Stimulated activated CD4-positive, alpha-beta T cell treated with anti-CD3 and anti-CD28 coated beads, TNF-alpha, amount 100 ng/mL, for 48 hours (primary cell): ENCODE results near the gene PRTG.
A peak's percentile ranks its signal among the peaks of the same experiment; 100 is the strongest.
"Not testable (repeated sequence)": the region's sequence is repeated elsewhere in the genome, so short reads cannot be mapped to it uniquely, and the experiment has no call there.

Experiments used
- DNase-seq, 3 donors: peaks; one replicate each; pipeline ENCODE4 v3.0.0-alpha.2; 2020; ENCODE audit warnings: low read depth in 3 of 3

Gene PRTG, protein sequence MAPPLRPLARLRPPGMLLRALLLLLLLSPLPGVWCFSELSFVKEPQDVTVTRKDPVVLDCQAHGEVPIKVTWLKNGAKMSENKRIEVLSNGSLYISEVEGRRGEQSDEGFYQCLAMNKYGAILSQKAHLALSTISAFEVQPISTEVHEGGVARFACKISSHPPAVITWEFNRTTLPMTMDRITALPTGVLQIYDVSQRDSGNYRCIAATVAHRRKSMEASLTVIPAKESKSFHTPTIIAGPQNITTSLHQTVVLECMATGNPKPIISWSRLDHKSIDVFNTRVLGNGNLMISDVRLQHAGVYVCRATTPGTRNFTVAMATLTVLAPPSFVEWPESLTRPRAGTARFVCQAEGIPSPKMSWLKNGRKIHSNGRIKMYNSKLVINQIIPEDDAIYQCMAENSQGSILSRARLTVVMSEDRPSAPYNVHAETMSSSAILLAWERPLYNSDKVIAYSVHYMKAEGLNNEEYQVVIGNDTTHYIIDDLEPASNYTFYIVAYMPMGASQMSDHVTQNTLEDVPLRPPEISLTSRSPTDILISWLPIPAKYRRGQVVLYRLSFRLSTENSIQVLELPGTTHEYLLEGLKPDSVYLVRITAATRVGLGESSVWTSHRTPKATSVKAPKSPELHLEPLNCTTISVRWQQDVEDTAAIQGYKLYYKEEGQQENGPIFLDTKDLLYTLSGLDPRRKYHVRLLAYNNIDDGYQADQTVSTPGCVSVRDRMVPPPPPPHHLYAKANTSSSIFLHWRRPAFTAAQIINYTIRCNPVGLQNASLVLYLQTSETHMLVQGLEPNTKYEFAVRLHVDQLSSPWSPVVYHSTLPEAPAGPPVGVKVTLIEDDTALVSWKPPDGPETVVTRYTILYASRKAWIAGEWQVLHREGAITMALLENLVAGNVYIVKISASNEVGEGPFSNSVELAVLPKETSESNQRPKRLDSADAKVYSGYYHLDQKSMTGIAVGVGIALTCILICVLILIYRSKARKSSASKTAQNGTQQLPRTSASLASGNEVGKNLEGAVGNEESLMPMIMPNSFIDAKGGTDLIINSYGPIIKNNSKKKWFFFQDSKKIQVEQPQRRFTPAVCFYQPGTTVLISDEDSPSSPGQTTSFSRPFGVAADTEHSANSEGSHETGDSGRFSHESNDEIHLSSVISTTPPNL

DNA sequence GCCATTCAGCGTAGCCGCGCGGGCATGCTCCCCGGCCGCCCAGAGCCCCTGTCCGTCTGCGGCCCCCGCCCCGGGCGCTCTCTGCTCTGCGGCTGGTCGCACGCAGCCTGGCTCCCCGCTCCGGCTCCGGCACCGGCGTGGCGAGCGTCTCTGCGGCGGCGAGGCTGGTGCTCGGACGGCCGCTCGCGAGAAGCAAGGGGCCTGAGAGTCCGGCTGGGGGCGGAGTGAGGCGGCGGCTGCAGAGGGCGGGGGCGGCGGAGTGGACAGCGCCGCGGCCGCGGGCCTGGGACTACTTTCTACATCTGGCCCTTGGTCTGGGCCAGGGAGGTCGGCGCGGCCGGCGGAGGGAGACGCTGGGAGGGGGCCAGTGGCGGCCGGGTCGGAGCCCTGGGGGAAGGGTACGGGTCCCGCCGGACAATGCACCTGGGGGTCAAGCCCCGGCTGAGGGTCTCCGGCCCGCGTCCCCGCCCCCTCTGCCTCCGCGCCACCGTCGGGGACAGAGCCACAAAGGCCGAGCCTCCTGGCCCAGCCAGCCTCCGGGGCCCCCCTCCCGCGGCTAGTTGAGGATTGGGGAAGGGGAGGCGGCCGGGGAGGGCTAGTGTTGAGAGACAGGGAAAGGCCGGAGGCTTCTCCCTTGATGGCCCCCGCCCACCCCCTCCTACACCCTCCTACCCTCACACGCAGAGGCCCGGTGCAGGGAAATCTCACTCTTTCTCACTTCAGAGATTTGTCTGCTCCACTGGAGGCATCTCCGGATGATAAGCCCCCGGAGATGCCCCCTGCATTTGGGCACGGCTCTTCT is at the start of gene PRTG:
PRTG (minus strand) TSS at position 226 of the 802 bp plus-strand sequence; CDS start at position 5, 221 bp downstream.
- DNase-seq: no peak

DNA sequence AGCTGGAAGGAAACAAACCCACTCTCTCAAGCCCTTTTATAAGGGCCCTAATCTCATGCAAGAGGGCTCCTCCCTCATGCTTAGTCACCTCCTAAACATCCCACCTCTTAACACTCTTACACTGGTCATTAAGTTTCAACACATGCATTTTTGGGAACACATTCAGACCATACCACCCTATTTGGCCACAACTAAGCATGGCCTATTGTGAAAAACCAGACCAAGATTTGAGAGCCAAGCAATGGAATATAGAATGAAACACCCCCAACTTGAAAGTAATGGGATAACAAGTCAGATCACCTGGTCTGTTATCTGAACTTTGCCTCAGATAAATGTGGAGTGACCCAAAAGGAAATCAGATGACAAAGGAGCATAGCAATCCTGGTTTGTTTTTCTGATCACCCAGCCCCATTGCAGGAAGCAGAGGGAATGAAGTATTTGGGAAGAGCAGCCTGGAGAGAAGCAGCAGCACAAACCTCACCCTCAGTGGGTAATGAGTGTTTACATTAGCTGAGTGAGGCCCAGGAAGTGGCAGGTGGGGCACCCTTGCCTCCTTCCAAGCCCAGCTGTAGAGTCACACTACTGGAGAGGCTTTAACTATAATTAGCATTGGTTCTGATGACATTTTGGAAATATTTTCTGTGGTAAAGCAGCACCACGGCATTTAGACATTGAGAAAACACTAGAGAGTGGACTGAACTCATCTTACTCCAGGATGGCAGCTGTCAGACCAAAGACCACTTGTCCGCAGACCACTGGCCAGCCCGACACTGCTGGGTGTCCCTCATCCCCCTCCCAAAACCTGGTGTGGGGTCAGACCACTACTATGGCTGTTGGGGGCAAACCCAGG is 48.8 kb upstream of the PRTG start:
- no peak for DNase-seq

DNA sequence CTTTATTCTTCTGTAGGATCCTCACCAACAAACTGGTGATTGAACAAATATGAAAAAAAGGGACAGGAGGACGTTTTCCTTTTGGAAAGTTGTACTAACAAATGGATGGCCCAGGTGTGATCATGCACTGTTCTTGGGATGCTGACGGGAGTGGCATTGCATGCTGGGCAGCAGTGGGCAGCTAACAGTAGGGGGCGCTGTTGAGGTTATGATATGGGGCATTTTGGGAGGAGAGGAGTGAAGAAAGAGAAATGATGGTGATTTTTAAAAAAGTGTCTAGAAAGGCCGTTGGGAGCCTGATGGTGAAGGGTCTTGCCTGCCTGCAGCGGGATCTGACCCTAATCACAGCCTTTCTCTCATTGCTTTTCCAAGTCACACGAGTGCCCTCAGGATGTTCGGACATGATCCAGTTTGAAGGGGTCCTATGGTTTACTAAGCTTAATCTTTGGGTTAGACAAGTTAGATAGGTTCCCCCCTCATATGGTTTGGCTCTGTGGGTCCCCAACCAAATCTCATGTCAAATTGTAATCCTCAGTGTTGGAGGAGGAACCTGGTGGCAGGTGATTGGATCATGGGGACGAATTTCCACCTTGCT is 46.2 kb upstream of the PRTG start:
- DNase-seq: peak; percentile 30 to 65 (median 55)

DNA sequence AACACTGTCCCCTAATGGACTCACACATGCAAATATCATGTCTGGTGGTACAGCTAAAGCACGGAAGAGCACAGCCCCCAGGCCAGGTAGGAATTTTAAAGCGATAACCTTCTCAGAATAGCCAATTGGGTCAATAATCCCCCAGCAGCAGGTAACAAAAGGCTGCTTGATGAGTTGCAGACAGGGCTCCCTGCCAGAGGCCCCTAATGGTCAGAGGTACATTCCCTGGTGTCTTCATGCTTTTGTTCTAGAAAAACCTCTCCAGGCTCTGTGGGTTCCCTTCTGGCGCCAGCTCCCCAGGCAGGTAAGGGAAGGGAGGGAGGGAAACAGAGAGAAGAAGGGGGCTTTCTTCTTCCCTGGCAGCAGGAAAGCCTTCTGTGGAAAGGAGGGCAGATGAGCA is 43.4 kb upstream of the PRTG start:
- no peak for DNase-seq

DNA sequence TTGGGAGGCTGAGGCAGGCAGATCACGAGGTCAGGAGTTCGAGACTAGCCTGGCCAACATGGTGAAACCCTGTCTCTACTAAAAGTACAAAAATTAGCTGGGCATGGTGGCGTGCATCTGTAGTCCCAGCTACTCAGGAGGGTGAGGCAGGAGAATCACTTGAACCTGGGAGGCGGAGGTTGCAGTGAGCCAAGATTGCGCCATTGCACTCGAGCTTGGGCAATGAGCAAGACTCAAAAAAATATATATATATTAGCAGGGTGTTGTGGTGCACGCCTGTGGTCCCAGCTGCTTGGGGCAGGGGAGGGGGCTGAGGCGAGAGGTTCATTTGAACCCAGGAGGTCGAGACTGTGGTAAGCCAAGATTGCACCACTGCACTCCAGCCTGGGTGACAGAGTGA is 42.6 kb upstream of the PRTG start:
- DNase-seq: not testable (repeated sequence)

DNA sequence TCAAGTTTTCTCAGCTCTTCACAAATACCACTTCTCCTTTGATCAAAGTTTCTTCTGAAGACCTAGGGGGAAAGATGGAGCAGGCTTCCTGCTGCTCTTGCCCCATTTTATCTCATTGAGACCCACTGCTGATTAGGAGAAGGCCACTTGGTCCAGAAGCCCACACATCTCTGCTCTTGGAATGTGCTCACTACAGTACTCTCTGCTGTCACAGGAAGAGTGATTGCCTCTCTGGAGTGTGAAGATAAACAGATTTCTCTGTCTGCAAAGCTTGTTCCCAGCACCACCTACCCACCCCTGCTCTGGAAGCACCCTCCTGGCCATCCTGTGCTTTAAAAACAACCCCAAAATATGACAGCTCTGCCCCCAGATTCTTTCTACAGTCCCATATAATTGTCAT is 41.3 kb upstream of the PRTG start:
- no peak for DNase-seq

DNA sequence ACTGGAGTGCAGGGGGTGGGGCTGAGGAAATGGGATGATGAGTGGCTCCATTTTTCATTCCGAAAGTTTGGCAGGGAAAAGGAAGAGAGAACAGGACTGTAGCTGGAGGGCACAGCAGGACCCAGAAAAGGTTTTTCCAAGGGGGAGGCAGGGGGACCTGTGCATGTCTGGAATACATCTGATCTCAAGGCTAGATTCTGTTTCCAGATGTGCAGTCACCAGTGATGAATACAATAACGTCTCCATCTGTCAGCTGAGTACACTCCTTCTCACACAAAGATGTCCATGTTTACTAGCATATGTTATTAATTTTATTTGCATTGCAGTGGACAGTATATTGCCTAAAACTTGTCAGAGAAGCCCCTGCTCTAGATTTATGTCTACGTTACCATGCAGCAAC is 39.9 kb upstream of the PRTG start:
- DNase-seq: no peak

DNA sequence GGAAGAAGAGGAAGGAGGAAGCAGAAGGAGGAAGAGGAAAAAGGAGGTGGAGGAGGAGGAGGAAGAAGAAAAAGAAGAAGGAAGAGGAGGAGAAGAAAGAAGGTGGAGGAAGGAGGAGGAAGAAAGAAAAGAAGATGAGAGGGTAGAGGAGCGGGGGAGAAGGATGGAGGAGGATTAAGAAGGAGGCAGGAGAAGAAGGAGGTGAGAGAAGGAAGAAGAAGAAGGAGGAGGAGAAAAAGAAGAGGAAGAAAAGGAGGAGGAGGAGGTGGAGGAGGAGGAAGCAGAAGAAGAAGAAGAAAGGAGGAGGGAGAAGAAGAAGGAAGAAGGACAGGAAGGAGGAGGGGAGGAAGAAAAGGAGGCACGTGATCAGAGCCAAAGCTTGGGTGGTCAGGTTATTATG is 37.3 kb upstream of the PRTG start:
- no peak for DNase-seq

DNA sequence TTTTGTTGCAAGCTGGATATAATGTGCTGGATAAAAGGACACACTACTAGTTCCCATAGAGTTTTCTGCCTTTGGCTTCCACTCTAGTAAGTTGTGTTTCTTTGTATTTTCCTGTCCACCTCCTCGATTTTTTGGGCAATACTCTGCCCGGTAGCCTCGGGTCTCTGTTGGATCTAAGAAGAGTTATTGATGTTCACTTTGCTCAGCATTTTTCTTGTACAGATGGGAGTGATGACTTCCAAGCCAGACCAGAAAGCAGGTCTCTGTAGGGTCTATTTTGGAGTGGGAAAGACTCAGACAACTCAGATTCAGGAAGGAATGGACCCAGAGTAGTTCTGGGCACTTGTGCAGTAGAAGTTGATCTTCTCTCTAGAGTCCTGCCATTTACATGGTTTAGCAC is 36.0 kb upstream of the PRTG start:
- no peak for DNase-seq

DNA sequence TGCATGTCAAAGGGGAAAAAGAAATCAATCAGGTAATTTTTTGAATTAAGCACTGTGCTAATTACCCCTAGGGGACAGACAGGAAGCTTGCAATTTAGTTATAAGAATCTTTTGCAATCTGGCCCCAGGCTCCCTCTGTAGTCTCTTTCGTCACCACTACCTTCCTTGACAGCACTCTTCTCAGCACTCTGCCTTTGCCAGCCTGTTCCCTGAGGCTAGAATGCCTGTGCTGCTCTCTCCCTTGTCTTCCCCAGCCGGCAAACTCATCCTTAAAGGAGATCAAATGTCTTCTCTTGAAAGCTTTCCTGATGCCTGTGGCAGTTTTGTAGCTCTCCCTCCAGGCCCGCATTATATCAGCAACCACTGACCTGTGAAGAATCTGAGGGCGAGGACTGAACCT is 32.4 kb upstream of the PRTG start:
- no peak for DNase-seq

DNA sequence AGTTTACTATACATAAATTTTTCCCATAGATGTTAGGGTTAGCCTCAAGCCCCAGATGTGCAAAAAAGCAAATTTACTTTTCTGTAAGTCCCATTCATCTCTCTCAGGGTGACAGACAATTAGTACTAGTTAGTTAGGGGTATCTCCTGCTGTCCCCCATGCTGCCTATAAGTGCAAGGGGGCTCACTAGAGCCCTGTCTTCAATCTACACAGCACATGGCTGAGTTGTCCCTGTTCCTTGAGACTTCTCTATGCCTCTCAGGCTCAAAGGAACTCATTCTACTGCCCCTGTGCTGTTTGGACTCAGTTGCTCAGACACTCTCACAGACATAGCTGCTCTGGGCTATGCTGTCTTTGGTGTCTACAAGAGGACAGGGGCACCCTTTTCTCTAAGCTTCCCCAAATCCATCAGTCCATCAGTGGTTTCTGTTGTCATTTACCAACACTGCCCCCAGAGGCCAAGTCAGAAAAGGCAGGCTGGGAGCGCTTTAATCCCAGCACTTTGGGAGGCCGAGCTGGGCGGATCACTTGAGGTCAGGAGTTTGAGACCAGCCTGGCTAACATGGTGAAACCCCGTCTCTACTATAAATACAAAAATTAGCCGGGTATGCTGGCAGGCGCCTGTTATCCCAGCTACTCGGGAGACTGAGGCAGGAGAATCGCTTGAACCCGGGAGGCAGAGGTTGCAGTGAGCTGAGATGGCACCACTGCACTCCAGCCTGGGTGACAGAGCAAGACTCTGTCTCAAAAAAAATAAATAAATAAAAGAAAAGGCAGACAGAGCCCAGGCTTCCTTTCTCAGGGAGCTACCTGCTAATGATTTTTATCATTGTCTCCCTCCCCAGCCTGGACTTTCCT is 31.4 kb upstream of the PRTG start:
- peak; percentile 13 to 15 (median 14) for DNase-seq

DNA sequence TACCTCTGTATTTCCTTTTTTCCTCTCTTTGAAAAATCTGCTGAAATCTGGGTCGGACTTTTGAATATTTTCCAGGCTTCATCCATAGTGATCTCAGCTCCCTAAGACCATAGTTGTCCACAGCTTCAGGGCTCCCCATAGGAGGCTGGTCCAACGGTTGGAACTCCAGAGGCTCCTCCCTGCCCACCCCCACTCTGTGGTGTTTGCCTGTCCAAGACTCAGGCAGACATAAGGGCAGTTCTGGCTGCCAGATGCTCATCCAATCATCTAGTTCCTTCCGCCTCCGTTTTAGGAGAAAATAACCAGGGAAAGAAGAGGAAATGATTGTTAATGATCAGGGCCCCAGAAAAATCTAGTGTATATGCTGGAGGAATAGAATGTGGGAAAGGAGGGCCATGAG is 27.9 kb upstream of the PRTG start:
- DNase-seq: no peak

DNA sequence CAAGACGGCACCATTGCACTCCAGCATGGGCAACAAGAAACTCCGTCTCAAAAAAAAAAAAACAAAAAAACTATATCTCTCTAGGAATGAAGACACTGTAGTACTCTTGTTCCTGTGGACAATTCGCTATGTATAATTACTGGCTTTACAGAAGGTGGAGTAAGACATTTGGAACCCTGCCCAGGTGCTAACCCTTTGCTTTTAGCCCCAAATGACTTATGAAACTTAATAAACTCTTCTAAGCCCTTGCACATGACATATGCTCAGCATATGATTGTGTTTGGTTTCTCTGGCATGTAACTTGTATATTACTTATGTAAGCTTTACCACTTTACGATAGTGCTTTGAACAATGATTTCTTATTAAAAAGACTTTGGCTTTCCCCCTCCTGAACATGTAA is 27.3 kb upstream of the PRTG start:
- DNase-seq: no peak

DNA sequence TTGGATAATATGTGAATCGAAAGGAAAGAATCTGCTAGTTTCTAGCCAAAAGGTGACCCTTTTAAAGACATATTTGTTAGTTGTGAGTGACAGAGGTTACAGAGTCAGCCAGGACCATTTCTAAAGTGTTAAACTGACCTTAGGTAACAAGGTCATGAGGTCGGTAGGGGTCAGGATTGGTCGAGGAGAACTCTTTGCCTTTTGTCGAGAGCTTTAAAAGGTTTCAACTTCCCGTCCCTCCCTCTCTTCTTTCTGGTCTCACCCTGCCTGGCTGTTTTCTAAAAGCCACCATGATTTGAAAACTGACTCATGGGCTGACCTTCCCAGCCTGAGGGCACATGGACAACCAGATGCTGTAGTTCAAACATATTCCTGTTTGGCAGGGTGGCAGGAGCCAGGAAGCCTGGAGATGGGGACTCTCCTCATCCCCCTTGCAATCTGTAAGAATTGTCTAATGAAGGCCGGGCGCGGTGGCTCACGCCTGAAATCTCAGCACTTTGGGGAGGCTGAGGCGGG is 25.8 kb upstream of the PRTG start:
- DNase-seq: no peak

DNA sequence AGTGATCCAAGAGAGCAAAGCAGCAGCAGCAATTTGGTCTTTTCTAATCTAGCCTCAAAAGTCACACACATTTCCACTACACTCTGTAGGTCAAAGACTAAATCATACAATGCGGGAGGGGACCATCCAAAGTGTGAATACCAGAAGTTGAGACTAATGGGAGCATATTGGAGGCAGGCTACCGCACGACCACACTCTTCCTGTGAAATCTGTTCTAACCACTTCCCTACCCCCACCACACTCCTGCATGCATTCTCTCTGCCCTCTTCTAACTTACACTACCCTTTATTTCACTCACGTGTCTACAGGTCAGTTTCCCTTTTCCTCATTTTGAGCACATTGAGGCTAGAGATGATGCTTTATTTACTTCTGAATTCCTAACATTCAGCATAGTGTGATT is 23.7 kb upstream of the PRTG start:
- DNase-seq: no peak

DNA sequence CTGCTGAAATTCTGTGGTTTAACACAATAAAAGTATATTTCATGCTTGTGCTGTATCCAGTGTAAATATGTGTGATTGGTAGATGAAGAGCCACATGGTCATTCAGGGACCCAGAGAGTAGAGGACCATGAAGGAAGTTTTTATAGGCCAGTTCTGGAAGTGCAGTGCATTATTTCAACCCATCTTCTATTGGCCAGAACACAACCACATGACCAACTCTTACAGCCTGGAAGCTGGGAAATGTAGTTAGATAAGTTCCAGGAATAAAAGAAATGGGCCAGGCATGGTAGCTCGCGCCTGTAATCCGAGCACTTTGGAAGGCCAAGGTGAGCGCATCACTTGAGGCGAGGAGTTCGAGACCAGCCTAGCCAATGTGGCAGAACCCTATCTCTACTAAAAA is 21.4 kb upstream of the PRTG start:
- DNase-seq: no peak

DNA sequence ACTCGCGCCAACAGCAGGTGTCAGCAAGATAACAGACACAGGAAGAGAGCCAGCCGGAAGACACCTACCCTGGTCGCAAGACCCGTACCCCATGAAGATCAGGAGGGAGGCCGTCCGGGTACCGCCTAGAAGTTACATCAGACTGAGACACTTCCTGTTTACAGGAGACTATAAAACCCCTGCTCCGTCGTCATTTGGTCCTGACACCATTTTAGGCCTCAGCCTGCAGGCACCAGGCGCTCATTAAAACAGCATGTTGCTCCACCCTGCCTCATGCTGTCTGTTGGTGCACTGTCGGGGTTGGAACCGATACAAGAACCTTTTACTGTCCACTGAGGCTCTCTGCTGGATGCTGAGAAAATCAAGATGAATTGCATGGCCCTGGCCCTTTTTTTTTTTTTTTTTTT is 15.6 kb upstream of the PRTG start:
- no peak for DNase-seq

DNA sequence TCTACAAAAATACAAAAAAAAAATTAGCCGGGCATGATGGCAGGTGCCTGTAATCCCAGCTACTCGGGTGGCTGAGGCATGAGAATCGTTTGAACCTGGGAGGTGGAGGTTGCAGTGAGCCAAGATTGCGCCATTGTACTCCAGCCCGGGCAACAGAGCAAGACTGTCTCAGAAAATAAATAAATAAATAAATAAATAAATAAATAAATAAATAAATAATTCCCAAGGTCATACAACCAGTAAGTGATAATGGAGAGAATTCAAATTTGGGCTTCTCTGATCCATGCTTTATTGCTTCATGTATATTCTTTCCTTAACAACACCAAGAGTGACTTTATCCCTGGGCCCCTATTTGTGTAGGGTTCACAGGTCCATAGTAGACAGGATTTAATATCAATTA is 10.5 kb upstream of the PRTG start:
- not testable (repeated sequence) for DNase-seq

DNA sequence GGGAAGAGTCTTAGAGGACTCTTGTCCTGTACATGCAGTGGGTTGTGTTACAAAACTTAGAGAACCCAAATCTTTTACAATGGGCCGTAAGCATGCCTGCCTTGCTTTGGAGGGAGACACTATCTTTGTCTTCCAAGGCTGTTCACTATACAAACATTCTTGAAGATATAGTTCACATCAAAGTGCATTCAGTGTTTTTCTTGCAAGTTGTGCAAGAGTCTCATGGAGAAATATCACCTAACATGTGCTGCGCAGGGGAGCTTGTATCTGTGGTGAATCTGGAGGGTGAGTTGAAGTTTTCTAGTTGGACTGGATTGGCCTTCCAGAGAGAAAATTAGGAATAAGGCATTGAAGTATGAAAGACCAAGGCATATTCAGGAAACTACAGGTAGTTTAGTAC is 7.8 kb upstream of the PRTG start:
- no peak for DNase-seq
